B cell (primary cell): ENCODE results near the gene ARFGEF2. TPM values are rescaled to one million over a fixed set of nuclear protein-coding genes. Genes with fewer than 3 reads are reported as not detected.

Source experiments
- ATAC-seq: fragments of 200-7000 bp; cut with Tn5 transposase; one replicate; pipeline ENCODE4 v1.10.0; 2021; ENCODE audit warnings: low read depth, mild to moderate bottlenecking, moderate number of reproducible peaks, moderate library complexity
- CTCF ChIA-PET: fragments of 350-600 bp; sonication (Branson Sonifier 250); formaldehyde crosslinking; loops from one replicate; lab custom pipeline; 2021; ENCODE audit warnings: antibody characterized with exemption, inconsistent platforms; lab: Charles Lee
- POLR2A ChIA-PET: fragments of 350-600 bp; sonication (Branson Sonifier 250); formaldehyde crosslinking; loops from one replicate; lab custom pipeline; 2021; ENCODE audit warnings: antibody characterized with exemption; lab: Charles Lee
- DNase-seq: peaks from one replicate; pipeline ENCODE4 v3.0.0; 2013
- H2AFZ ChIP-seq: 2 replicates; pipeline ENCODE4 v1.6.1; 2012; ENCODE audit warnings: mild to moderate bottlenecking, low read depth, low read length; ENCODE audit not compliant: insufficient read depth, poor library complexity, severe bottlenecking
- H3K27ac ChIP-seq, 2 donors: 1 replicate in 1 of 2; 2 replicates in 1 of 2; pipeline ENCODE4 v1.5.1; 2012 to 2013; ENCODE audit warnings: low read length in 2 of 2, mild to moderate bottlenecking in 2 of 2, moderate library complexity in 1 of 2
- H3K27me3 ChIP-seq, 4 experiments: fragments of 200-600 bp in 1 of 4; sonication (generic) in 1 of 4; replicated peaks in 1 of 4; 1 replicate in 2 of 4; 2 replicates in 2 of 4; pipeline versions ENCODE4 v1.6.1 to v1.7.0; 2013 to 2016; ENCODE audit warnings: low read length in 3 of 4, mild to moderate bottlenecking in 2 of 4, mixed read lengths in 1 of 4, moderate library complexity in 1 of 4; ENCODE audit not compliant: insufficient read depth in 4 of 4, control insufficient read depth in 3 of 4; ENCODE audit errors: control extremely low read depth in 1 of 4
- H3K36me3 ChIP-seq, 2 experiments: replicated peaks in 1 of 2; 1 replicate in 1 of 2; 2 replicates in 1 of 2; pipeline versions ENCODE4 v1.6.1 to v1.7.1; 2013; ENCODE audit warnings: low read length in 1 of 2; ENCODE audit not compliant: insufficient read depth in 2 of 2, control insufficient read depth in 1 of 2; ENCODE audit errors: control extremely low read depth in 1 of 2, extremely low read depth in 1 of 2
- H3K4me1 ChIP-seq, 2 donors: fragments of 200-600 bp in 1 of 2; sonication (generic) in 1 of 2; 1 replicate in 1 of 2; 2 replicates in 1 of 2; pipeline versions ENCODE4 v1.5.1 to v1.6.1; 2013 to 2017; ENCODE audit warnings: low read length in 2 of 2; ENCODE audit not compliant: control insufficient read depth in 2 of 2, insufficient read depth in 2 of 2
- H3K4me2 ChIP-seq: replicated peaks from 2 replicates; pipeline ENCODE3; 2012; ENCODE audit warnings: mild to moderate bottlenecking, low read depth, low read length; ENCODE audit not compliant: poor library complexity, severe bottlenecking
- H3K4me3 ChIP-seq, 5 experiments: fragments of 200-600 bp in 1 of 5; sonication (generic) in 1 of 5; 1 replicate in 3 of 5; 2 replicates in 2 of 5; pipeline versions ENCODE4 v1.5.1 to v1.7.0; 2011 to 2016; ENCODE audit warnings: low read length in 4 of 5, mild to moderate bottlenecking in 4 of 5, low read depth in 2 of 5, control low read depth in 1 of 5, moderate library complexity in 1 of 5; ENCODE audit not compliant: insufficient read depth in 1 of 5; ENCODE audit errors: control extremely low read depth in 1 of 5, extremely low read depth in 1 of 5
- H3K79me2 ChIP-seq: fragments of 200-600 bp; sonication (generic); one replicate; pipeline ENCODE4 v1.6.0; 2016; ENCODE audit warnings: low read length; ENCODE audit not compliant: control insufficient read depth, insufficient read depth
- H3K9ac ChIP-seq: fragments of 200-600 bp; sonication (generic); 2 replicates; pipeline ENCODE4 v1.6.1; 2017; ENCODE audit warnings: mild to moderate bottlenecking, low read length, moderate library complexity
- H3K9me3 ChIP-seq, 3 donors: one replicate each; pipeline versions ENCODE4 v1.6.1 to v1.7.1; 2013; ENCODE audit warnings: low read length in 2 of 3; ENCODE audit not compliant: control insufficient read depth in 2 of 3, insufficient read depth in 1 of 3; ENCODE audit errors: control extremely low read depth in 1 of 3
- H4K20me1 ChIP-seq: 2 replicates; pipeline ENCODE4 v1.6.0; 2012; ENCODE audit warnings: mild to moderate bottlenecking, low read length; ENCODE audit not compliant: insufficient read depth, control insufficient read depth, poor library complexity, severe bottlenecking
- H3K27ac Mint-ChIP-seq: one replicate; pipeline ENCODE4 v1.8.0; 2021; ENCODE audit warnings: mixed read lengths
- H3K27me3 Mint-ChIP-seq: one replicate; pipeline ENCODE4 v1.8.0; 2021; ENCODE audit warnings: mixed read lengths
- H3K4me1 Mint-ChIP-seq: one replicate; pipeline ENCODE4 v1.8.0; 2021; ENCODE audit warnings: mixed read lengths
- H3K4me3 Mint-ChIP-seq: one replicate; pipeline ENCODE4 v1.8.0; 2021; ENCODE audit warnings: mixed read lengths
- H3K9me3 Mint-ChIP-seq: one replicate; pipeline ENCODE4 v1.8.0; 2022; ENCODE audit warnings: mixed read lengths; ENCODE audit not compliant: insufficient read depth
- CTCF ChIP-seq: fragments of 200-600 bp; IDR thresholded peaks from one replicate; pipeline ENCODE4 v1.8.0; 2022; ENCODE audit warnings: antibody characterized with exemption, mild to moderate bottlenecking
- EZH2 ChIP-seq: IDR thresholded peaks from 2 replicates; pipeline ENCODE4 v1.6.1; 2012; ENCODE audit warnings: borderline replicate concordance, low read depth, mild to moderate bottlenecking, moderate library complexity, low read length; ENCODE audit not compliant: insufficient read depth, poor library complexity, severe bottlenecking
- WGBS: methylation state at CpG from one replicate; pipeline ENCODE4 v1.1.5; 2013; ENCODE audit warnings: missing lambda C conversion rate; ENCODE audit not compliant: insufficient coverage; 5-methylcytosine and 5-hydroxymethylcytosine counted together
- intact Hi-C: fragments of 100-400 bp; cut with micrococcal nuclease; formaldehyde crosslinking; loops from one replicate; pipeline ENCODE4 v1.10.0; 2022
- polyA plus RNA-seq: library from polyadenylated mRNA; depleted of rRNA; stranded (reverse); fragments of >200 nt; gene quantifications from 2 replicates; pipeline ENCODE4 v1.2.3, GENCODE V29; 2012
- total RNA-seq, 2 donors: library from RNA; stranded (reverse); fragments of 120-200 nt in 1 of 2; gene quantifications; 1 replicate in 1 of 2; 2 replicates in 1 of 2; pipeline versions ENCODE4 v1.2.3 to v1.2.4, GENCODE V29; 2013 to 2022

ARFGEF2 gene
- total and polyA plus RNA-seq, 2 donors (not counting 1 experiment from before 2014, with no cell fraction given), result 10.8 to 34.3 TPM

GRCh38 chr20:48892891-48893290, 28.6 kb upstream of the ARFGEF2 start:
- no peaks in the 10 kb centered on the region for H3K79me2 ChIP-seq
- no peaks in the 10 kb centered on the region for H4K20me1 ChIP-seq
- POLR2A ChIA-PET, result interaction anchor here (0.8 kb wide), 1 partner anchor 41 kb away, joined by 3 read pairs; no protein-coding TSS in a partner anchor
- no peaks in the 10 kb centered on the region for H3K27me3 Mint-ChIP-seq
- no peak for ATAC-seq
- TF ChIP-seq CTCF (no peak), EZH2 (no peak)
- H3K9ac ChIP-seq, result no peak overlapping the region
- peaks cover 0 to 19% (median 2%) of the 10 kb centered on the region in 3 donors for H3K9me3 ChIP-seq
- no peak overlapping the region for H3K27ac Mint-ChIP-seq
- H3K4me1 ChIP-seq, result peaks cover 6 to 8% of the 10 kb centered on the region in 2 donors
- H3K27me3 ChIP-seq, result no peaks in the 10 kb centered on the region
- H3K4me3 Mint-ChIP-seq, result no peak overlapping the region
- H3K27ac ChIP-seq, result no peak overlapping the region
- H3K4me1 Mint-ChIP-seq, result peaks cover 26% of the 10 kb centered on the region
- no peaks in the 10 kb centered on the region for H3K36me3 ChIP-seq
- no peak overlapping the region for H2AFZ ChIP-seq
- CTCF ChIA-PET, result interaction anchor here (0.6 to 1.3 kb wide), 4 partner anchors 12 to 236 kb away, joined by 3 to 4 read pairs (median 4); no protein-coding TSS in a partner anchor
- no peak for DNase-seq
- no peak overlapping the region for H3K4me2 ChIP-seq
- WGBS, result 86% methylated on average over 1 of the region's 2 CpGs
- intact Hi-C loops, result no loop called here
- peaks cover 3% of the 10 kb centered on the region for H3K9me3 Mint-ChIP-seq
- H3K4me3 ChIP-seq, result no peak overlapping the region

DNA sequence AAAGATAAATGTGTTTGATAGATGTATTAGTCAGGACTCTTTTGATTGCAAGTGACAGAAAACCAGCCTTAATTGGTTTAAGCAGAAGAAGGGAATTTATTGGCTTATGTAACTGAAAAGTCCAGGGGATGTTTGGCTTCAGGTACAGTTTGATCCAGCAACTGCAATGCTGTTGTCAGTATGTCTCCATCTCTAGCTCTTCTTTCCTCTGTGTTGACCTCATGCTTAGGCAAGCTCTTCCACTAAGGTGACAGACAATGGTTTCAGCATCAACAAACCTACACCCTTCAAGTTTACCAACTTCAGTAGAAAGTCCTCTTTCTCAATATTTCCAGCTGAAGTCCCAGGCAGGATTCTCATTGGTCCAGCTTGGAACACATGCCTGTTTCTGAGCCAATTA, 28.1 kb upstream of the ARFGEF2 start:
- H2AFZ ChIP-seq, result no peak overlapping the region
- H3K27me3 ChIP-seq, result no peaks in the 10 kb centered on the region
- H3K79me2 ChIP-seq, result no peaks in the 10 kb centered on the region
- no peak overlapping the region for H3K27ac ChIP-seq
- intact Hi-C loops, result no loop called here
- H3K27ac Mint-ChIP-seq, result no peak overlapping the region
- no peaks in the 10 kb centered on the region for H3K27me3 Mint-ChIP-seq
- peaks cover 30% of the 10 kb centered on the region for H3K4me1 Mint-ChIP-seq
- H3K9me3 Mint-ChIP-seq, result peaks cover 3% of the 10 kb centered on the region
- no peaks in the 10 kb centered on the region for H4K20me1 ChIP-seq
- peaks cover 11 to 13% of the 10 kb centered on the region in 2 donors for H3K4me1 ChIP-seq
- H3K9ac ChIP-seq, result no peak overlapping the region
- H3K9me3 ChIP-seq, result peaks cover 0 to 19% (median 2%) of the 10 kb centered on the region in 3 donors
- no peak overlapping the region for H3K4me2 ChIP-seq
- ATAC-seq (no peak), DNase-seq (no peak)
- H3K36me3 ChIP-seq, result no peaks in the 10 kb centered on the region
- POLR2A ChIA-PET, result interaction anchor here (0.8 kb wide), 1 partner anchor 40 kb away, joined by 3 read pairs; no protein-coding TSS in a partner anchor
- no peak overlapping the region for H3K4me3 Mint-ChIP-seq
- no peak overlapping the region for H3K4me3 ChIP-seq
- TF ChIP-seq CTCF (no peak), EZH2 (no peak)
- CTCF ChIA-PET, result interaction anchor here (0.6 to 1.3 kb wide), 3 partner anchors 12 to 236 kb away, joined by 3 to 4 read pairs (median 3); no protein-coding TSS in a partner anchor
